RPMI8226 (cell line): ENCODE results near the gene SH3BGR.
"Not testable (repeated sequence)": the region's sequence is repeated elsewhere in the genome, so short reads cannot be mapped to it uniquely, and the experiment has no call there.

Source experiments
- DNase-seq: peaks from one replicate; pipeline ENCODE4 v3.0.0-alpha.2; 2015

The SH3BGR gene

DNA sequence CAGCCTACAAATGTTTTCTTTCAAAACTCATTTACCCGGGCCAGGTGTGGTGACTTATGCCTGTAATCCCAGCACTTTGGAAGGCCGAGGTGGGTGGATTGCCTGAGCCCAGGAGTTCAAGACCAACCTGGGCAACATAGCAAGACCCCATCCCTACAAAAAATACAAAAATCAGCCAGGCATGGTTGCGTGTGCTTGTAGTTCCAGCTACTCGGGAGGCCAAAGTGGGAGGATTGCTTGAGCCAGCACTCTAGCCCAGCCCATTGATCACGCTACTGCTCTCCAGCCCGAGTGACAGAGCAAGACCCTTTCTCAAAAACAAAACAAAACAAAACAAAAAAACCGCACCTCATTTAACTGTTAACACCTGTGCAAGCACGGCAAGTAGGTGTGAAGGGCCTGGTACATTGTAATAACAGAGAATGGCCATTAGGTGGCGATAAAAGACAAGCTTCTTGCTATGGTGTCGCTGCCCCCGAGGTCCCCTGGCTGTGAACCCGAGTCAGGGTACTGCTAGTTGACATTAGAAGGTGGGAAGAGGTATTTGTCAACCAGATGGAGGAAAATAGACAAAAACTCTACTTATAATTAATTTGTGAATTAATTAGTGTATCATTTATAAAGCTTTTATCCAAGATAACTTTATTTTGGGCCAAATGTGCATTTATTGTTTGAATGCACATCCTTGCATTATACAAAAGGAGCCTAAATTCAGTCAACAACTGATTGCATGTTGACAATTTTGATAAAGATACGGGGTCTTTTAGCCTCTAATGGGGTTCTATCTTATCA is 66.5 kb downstream of the SH3BGR start:
- DNase-seq = peak; percentile 79

DNA sequence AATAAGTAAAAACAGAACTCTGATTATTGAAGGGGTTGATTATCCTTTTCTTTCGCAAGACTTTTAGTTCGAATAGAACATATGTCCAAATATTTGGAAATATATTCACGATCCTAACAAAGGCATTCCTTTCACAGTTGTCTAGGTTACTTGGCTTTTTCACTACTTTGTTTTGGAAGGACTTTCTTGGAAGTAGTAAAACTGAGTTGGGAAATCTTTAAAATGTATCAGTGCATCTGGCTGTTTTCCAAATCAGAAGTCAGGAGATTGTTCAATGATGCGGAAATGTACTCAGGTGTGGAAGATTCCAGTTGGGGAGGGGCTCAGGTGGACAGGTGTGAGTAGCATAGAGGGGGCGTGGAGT is 67.1 kb downstream of the SH3BGR start:
- DNase-seq = no peak

DNA sequence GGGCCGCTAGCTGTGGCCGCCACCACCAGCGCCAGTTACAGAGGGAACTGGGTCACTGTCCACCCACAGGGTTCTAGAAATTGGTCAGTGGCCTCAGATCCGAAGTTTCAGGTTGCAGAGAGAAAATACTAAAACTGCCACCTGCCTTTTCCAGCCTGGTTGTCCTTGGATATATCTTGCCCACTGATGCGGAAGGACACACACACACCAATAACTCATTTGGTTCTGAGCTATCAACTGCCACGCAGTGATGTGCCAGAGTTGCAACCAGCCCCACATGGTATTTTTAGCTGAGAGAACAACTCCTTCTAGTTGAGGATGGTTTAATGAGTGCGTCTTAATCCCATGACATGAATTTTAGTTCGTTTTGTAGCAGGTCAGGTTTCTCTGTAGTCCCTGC is 68.1 kb downstream of the SH3BGR start:
- no peak for DNase-seq

DNA sequence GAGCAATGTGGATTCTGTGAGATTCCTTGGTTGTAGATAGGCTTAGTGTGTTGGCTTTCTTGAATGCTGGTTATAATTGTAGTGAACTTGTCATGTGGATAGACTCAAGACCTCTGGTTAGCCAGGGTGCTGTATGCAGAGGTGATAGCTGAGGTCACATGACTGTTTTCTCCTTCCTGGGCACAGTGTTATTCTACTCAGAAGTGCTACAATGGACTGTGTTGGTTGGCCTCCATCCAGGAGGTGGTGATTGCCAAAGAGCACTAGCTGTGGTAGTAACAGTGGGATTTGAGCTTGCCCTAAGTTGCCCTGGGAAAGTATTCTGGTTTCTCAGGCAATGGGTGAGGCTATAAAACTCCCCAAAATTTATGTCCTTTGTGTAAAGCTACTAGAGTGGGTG is 71.6 kb downstream of the SH3BGR start:
- no peak for DNase-seq

DNA sequence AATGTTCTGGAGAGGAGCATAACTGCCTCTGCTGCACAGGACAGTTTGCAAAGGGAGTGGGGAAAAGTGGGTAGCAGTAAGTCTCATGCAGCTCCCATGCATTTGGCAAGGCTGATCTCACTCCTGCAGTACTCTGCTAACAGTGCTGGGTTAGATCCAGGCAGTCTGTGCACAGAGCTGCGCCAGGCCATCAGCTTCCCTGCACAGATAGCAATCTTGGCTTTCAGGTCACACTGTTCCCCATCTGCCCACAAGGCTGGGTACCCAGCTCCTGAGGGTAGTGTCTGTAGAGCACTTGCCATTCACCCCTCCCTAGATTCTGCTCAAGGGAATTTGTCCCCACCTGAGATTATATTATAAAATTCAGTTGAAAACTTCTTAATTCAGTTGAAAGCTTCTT is 72.1 kb downstream of the SH3BGR start:
- DNase-seq = no peak

DNA sequence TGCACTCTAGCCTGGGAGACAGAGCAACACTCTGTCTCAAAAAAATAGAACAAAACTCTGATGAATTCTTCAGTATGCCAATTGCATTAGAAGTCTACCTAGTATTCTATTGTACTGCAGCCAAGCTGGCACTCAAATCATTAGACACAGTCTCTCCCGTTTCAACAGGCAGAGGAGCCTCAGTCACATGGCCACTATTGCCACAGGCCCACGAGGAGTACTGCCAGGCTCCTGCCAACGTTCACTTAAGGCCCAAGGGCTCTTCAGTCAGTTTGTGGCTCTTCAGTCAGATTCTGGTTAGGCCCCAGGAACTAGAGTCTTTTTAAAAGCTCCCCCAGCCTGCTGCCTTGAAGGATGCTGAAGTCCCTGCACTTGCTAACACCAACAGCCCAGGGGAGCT is 73.4 kb downstream of the SH3BGR start:
- no peak for DNase-seq

DNA sequence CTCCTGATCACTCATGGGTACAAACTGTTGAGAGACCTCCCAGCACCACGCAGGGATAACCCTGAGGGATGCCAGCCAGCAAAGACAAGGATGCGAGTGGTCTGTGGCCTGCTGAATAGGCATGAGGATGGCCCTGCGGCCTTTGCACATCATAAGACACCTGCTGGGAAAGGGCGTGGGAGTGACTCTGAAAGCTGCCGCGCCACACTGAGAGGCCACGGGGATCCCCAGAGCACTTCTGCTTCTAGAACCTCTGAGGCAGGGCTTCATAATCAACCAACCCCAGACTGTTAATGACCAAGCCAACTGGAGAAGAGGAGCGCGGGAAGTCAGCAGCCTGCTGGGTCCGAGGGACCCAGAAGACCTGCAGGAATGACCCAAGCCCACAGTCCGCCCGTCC is 73.8 kb downstream of the SH3BGR start:
- DNase-seq = no peak

DNA sequence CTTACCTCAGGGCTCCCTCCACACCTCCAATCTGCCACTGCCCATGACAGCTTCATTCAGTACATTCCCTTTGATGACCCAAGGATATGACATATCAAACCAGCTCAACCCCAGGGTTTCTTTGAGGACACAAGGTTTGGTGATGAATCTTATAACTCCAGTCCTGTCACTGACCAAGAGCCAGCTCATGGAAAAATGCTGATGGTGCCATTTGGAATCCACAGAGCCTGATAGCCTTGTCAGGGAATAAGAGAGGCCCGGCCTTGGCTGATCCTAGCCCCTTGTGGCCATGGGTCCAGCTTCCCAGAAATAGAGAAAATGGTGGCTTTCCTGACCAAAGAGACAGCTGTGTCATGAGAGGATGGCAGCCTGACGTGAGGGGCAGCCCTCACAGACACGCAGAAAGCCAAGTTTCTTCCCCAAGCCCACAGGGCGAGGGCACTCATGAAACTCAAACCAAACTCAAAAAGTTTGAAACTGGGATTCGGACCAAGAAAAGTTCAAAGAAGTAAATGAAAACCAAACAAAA is 75.4 kb downstream of the SH3BGR start:
- DNase-seq = no peak

DNA sequence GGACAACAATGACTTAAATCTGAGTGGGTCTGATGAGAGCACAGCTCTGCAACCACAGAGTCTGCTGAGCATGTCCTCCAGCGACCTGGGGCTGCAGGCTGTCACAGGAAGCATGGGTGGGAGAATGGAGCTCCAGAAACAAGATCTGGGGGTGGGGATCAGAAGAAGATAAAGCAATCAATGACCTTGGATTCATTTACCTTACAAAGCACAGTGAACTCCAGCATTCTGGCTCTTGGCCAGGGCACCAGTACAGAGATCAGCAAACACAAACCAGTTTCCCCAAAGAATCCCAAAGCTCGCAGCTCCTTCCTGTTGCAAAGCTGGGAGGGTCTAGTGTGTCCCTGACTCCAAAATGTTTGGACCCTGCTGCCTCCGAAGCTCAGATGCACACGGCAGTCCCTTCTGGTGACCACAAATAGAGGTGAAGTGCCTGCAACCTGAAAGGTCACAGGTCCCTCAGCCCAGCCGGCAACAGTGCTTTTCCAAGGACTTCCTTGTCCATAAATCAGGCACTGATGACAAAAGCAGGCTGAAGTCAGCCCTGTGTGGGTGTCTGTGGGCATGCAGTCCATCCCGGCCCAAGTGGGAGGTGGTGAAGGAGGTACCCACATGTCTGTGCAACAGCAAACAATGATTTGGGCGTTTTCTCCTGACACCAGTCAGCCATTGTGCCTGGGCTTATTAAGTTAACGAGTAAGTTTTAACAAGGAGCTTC is 76.1 kb downstream of the SH3BGR start:
- DNase-seq = no peak

DNA sequence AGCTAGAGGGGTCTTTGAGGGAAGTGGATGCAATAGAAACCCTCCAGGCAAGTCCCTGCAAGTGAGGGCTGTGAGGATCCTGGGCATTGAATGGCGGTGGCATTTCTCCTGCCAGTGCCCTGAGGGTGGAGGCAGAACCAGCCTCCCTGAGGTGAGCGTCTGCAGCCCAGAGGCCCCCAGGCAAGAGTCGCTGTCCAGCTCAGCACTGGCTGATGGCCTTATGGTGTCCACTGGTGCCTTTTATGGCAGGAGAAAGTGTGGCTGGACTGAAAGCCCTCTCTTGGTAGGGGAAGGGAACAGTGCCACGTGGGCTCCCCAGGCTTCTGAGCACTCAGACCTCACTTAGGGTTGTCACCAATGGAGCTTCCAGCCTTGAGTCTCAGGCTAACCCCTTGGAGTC is 77.3 kb downstream of the SH3BGR start:
- DNase-seq = no peak

DNA sequence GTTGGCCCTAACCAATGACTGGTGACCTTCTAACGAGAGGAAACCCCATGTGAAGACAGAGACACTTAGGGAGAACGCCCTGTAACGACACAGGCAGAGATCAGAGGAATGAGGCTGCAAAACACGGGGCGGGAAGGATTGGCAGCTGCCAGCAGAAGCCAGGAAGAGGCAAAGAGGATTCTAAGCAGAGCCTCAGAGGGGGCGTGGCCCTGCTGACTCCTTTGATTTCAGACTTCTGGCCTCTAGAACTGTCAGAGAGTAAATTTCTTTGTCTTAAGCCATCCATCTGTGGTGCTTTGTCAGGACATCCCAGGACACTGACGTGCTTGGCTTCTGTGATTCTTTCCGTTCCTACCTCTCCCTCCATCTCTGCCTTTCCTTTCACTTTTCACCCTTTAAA is 79.3 kb downstream of the SH3BGR start:
- no peak for DNase-seq

DNA sequence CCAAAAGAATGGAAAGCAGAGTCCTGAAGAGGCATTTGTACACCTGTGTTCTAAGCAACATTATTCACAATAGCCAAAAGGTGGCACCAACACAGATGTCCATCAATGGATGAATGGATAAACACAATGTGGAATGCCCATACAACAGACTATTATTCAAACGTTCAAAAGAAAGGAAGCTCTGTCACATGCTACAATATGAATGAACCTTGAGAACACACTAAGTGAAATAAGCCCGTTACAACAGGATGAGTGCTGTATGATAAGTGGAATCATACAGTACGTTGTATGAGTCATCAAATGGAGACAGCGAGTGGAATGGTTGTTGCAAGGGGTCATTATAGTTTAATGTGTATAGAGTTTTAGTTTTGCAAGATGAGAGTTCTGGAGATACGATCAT is 80.1 kb downstream of the SH3BGR start:
- no peak for DNase-seq

DNA sequence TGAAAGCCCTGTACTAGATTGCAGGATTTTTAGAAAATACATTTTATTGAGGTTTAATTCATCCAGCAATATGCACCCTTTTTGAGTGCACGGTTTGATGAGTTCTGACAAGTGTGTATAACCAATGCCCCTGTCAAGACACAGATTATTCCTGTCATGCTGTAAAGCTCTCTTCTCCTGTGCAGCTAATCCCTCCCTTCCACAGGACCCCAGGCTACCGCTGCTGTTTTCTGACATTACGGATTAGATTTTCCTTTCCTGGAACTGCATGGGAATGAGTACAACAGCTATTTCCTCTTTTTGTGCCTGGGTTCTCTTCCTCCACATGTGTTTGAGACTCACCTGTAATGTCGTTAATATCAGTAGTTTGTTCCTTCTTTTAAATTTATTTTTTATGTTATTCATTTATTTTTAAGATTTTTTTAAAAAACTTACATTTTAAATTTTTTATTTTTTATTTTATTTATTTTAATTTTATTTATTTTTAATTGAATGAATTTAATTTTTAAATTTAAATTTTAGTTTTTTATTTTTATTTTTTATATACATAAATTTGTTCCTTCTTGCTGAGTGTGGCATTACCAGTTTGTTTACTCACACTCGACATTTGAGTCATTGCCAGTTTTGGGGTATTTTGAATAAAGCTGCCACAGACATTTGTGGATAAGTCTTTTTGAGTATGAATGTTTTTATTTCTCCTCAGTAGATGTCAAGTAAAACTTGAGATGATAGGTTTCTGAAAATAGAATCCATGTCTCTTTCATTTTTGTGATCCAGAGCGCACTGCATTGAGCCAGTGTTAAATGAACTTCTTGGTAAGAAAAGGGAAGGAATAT is 82.0 kb downstream of the SH3BGR start:
- DNase-seq = no peak

DNA sequence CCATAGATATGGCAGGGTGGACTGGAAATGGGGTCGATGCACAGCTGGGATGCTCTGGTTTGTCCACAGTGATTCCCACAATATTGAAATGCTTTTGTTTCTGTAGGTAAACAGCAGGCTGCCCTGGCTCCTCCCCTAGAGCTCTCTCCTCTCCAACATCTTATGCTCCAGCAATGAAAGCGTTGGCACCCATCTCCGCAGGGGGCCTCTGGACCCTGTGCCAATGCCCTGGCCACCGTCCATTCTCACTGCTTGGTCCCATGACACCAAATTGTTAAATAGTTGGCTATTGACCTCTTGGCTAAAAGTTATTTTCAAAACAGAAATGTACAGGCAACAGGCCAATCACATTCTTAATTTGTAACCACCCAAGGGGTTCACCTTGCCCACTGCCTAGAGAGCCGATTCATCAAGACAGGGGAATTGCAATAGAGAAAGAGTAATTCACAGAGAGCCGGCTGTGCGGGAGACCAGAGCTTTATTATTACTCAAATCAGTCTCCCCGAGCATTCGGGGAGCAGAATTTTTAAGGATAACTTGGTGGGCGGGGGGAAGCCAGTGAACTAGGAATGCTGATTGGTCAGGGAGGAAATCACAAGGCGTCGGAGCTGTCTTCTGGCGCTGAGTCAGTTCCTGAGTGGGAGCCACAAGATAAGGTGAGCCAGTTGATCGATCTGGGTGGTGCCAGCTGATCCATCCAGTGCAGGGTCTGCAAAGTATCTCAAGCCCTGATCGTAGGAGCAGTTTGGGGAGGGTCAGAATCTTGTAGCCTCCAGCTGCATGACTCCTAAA is 84.1 kb downstream of the SH3BGR start:
- no peak for DNase-seq

DNA sequence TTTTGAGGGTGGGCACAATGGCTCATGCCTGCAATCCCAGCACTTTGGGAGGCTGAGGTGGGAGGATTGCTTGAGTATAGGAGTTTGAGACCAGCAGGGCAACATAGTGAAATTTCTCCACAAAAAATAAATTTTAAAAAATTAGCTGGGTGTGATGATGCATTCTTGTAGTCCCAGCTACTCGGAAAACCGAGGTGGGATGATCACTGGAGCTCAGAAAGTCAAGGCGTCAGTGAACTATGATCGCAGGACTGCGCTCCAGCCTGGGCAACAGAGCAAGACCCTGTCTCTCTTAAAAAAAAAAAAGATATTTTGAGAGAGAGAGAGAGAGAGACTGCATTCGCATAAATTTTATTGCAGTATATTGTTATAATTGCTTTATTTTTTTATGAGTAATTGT is 85.1 kb downstream of the SH3BGR start:
- no peak for DNase-seq

DNA sequence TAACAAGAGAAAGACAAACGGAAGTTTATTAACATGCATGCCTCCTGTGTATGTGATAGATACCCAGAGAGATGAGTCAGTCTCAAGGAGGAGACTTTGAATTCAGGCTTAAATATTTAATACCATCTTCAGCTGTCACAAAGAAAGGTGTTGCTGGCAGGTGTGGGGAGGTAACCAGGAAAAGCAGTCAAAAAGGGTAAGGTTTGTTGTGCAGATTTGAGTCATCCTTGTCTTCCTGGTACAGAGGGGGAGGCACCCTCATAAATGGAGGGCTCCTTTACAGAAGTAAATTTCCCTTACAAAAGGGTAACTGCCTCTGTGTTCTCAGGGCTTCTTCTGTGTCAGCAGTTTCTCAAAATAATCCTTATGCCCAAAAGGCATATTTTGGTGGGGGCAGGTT is 85.8 kb downstream of the SH3BGR start:
- no peak for DNase-seq

DNA sequence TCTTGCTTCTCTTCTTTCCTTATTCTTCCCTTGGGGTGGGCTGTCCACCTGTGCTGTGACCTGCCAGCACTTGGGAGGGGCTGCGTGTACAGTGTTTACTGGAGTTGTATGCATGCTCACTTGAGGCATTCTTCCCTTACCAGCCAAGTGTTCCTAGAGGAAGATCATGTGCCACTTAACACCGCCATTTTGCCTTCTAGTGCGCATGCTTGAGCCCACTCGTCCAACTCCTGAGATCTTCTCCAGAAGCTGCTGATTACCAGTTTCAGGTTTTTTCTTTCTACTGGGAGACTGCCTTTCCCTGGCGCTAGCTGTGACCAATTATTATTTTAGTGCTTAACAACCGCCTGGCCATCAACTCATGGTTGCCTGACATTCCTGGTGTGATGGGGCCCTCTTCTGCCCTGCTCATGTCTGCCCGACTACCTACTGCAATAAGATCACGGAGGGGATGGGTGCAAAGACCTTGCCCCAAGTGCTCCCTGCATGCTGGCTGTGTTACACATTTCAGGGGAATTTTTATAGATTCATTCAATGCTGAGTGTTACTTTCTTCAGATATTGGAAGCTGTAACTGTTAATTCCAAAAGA is 86.8 kb downstream of the SH3BGR start:
- DNase-seq = no peak

DNA sequence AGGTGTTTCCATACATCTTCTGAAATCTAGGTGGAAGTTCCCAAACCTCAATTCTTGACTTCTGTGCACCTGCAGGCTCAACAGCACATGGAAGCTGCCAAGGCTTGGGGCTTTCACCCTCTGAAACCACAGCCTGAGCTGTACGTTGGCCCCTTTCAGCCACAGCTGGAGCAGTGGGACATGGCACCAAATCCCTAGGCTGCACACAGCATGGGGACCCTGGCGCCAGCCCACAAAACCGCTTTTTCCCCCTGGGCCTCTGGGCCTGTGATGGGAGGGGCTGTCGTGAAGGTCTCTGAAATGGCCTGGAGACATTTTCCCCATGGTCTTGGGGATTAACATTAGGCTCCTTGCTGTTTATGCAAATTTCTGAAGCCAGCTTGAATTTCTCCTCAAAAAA is 88.6 kb downstream of the SH3BGR start:
- DNase-seq = not testable (repeated sequence)

DNA sequence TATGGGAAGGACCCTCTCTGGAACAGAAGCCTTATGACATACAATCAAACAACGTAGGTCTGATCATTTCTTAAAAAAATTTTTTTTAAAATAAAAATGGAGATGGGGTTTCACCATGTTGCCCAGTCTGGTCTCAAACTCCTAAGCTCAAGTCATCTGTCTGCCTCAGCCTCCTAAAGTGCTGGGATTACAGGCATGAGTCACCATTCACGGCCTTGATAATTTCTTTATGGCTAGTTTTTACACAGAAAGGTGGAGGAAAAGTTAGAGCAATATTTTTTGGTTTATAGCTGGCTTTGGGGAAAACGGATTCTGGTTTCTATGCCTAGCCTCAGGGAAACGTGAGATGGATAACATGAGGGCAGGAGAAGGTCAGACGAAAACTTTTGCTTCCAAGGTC is 91.0 kb downstream of the SH3BGR start:
- no peak for DNase-seq

DNA sequence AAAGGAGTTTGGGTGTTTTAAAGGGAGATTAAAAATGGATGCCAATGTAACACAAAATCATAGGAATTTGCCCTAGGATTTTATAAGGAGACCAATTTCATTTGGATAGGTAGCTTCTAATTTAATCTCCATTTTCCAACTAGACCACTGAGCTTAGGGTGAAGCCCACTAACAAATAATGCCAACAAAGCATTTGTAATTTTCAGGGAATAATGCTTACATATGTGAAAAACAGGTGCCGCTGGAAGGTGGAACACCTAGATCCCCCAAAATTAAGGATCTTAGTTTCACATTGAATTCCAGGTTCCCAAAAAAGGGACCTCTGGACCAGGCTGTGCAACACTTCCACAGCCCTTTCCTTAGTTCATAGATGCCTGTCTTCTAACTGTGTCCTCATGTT is 94.8 kb downstream of the SH3BGR start:
- no peak for DNase-seq

DNA sequence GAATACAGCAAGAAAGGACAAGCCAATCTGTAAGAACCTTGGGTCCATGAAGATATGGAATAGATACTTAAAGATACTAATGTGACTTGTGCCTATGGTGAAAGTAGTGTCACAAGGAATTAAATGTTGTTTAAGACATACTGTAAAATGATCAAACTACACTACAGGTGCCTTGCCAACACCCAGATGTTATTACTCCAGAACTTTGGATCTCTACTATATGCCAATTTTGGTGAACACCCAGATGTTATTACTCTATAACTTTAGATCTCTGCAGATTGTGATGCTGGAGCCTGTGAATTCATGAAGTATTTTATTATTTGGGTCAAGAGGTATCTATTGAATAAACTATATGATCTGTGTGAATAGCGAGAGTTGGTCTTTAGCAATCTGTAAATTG is 101.1 kb downstream of the SH3BGR start:
- no peak for DNase-seq

DNA sequence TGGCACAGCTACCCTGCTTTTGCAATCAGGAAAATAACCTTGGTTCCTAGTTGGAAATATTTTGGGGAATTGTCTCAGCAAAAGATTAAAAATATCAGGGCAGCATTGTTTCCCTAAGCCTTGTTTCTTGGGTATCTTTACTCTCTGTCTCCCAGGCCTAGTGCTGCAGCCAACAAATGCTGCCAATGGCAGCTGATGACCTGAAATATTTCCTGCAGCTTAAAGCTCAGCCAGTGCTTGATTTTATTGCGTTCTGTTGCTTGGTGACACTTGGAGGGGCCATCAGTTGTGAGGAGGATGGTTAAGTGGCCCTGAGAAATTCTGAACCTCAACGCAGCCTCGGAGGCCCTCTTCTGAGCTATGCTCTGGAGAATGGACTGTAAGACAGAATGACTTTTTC is 101.6 kb downstream of the SH3BGR start:
- no peak for DNase-seq
